ENCODE data around the gene PDE4D.

PDE4D gene

DNA sequence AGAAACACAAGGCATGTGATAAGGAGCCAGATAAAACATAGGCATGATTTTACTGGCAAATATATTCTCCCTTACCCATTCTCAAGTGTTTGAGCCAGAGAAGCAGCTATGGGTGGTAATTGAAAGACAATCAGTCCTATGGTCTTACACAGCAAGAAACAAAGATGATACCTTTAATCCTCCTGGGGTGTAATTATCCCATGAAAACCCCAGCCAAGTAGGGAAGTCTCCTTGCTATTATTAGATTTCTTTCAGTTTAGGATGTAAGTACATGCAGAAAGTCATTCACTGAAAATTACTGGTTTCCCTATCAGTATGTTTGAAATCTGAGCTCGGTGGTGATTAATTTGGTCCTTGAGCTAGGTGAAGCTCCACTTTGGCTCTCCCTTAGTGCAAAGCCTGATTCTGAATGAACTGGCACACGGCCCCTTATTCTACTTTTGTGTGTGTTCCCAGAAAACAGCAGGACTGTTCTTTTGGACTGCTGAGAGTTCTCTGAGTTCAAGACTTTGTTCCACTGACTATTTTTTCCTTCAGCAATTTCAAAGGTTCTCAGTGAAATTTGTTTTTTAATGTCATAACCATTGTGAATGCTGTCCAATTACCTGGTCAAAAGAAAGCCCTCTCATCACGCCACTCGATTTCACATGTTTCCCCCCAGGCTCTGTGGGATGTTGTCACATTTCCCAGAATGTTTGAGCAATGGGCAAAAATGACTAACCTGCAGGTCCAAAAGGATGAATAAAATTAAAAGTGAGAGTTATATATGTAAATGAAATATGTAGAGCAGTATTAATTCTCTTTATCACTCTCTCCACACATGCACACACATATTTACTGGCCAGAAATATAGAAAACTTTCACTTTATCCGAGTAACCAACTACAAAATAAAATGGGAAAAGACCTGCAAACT is 967.6 kb downstream of the PDE4D start:
- H3K4me1 ChIP-seq (ENCODE audit: insufficient read depth, low read length) = peaks cover 44% of the 10 kb centered on the region
- no peak overlapping the region for H3K9ac ChIP-seq (ENCODE audit: low read depth, low read length)
- H3K9me3 ChIP-seq (ENCODE audit: control insufficient read depth, insufficient read depth, low read length) = no peaks in the 10 kb centered on the region
- no peaks in the 10 kb centered on the region for H3K36me3 ChIP-seq (ENCODE audit: insufficient read depth, low read length)

DNA sequence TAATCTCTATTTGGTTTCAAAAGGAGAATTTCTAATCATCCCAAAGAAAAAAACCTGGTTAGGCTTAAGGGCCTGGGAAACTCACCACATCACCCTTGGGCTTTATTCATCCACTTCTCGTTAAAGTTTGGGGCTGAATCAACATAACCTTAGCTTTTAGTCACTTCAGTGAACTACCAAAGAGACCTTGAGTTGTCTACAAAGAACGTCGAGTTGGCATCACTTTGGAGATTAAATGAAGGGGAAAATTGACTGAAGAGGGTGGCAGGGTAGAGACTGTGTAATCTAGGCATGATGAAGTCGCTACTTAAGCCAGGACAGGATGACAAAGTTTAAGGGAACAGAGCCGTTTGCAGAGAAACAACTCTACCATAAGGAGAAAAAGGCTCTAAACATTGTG is 969.2 kb downstream of the PDE4D start:
- Histone ChIP-seq H3K36me3 (ENCODE audit: insufficient read depth, low read length) (no peaks in the 10 kb centered on the region), H3K9me3 (ENCODE audit: control insufficient read depth, insufficient read depth, low read length) (no peaks in the 10 kb centered on the region), H3K9ac (ENCODE audit: low read depth, low read length) (no peak overlapping the region), H3K4me1 (ENCODE audit: insufficient read depth, low read length) (peaks cover 58% of the 10 kb centered on the region)

DNA sequence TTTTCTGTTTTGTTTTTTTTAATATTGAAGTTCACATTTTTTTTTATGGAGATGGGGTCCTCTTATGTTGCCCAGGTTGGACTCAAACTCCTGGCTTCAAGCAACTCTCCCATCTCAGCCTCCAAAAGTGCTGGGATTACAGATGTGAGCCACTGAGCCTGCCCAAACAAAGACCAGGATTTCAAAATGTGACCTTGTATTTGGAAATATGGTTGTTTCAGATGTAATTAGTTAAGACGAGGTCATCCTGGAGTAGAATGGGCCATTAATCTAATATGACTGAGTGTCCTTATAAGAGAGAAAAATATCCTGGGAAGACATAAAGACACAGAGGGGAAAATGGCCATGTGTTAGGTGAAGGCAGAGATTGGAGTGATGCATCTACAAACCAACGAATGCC is 970.2 kb downstream of the PDE4D start:
- Histone ChIP-seq H3K9me3 (ENCODE audit: control insufficient read depth, insufficient read depth, low read length) (no peaks in the 10 kb centered on the region), H3K4me1 (ENCODE audit: insufficient read depth, low read length) (peaks cover 65% of the 10 kb centered on the region), H3K9ac (ENCODE audit: low read depth, low read length) (no peak overlapping the region), H3K36me3 (ENCODE audit: insufficient read depth, low read length) (no peaks in the 10 kb centered on the region)

DNA sequence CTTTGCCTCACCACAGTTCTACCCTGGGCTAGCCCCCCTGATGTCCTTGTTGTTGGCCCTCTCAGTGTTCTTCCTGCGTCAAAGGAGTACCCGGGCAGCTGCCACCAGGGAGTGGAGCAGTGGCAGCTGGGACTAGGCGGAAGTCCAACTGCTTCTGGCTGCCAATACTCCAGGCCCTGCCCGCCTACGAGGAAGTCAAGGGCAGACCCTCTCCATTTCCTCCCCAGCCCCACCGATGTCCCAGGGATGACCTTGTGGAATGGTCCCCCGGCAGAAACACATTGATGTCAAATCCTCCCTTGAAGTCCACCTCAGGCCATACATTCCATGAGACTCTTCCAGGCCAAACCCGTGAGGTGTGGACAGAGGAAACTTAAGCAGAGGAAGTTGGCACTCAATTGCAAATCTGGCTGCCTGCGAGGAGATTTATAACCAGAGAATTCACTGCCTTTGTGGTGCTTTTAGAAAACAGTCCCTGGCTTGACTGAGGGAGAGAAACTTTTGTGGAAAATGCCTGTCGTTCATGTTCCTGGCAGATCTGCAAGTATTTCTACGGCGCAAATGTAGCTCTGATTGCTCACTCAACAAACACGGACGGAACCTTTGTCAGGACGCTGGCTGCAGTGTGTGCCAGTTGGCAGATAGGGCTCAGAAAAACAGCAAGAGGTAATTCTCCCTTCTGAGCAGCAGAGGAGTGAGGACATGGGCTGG is 970.9 kb downstream of the PDE4D start:
- Histone ChIP-seq H3K36me3 (ENCODE audit: insufficient read depth, low read length) (no peaks in the 10 kb centered on the region), H3K4me1 (ENCODE audit: insufficient read depth, low read length) (peaks cover 65% of the 10 kb centered on the region), H3K9ac (ENCODE audit: low read depth, low read length) (no peak overlapping the region), H3K9me3 (ENCODE audit: control insufficient read depth, insufficient read depth, low read length) (no peaks in the 10 kb centered on the region)

DNA sequence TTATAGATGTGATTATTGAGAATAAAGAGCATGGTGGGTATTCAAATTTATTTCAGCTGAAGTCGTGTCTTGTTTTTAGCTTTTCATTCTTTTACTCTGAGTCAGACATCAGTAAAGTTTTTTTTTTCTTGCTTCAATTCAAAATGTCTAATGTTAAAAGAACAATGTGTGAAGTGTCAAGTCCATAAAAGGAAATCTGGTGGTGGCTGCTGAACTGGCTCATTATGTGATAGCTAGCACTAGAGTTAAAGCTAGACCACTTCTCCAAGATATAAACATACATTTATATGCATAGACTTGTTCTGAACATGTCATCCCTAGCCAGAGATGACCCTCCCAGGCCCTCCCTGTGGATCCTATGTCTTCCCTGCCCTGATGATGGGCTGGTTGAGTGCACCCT is 972.4 kb downstream of the PDE4D start:
- Histone ChIP-seq H3K9ac (ENCODE audit: low read depth, low read length) (no peak overlapping the region), H3K36me3 (ENCODE audit: insufficient read depth, low read length) (no peaks in the 10 kb centered on the region), H3K4me1 (ENCODE audit: insufficient read depth, low read length) (peaks cover 59% of the 10 kb centered on the region)

DNA sequence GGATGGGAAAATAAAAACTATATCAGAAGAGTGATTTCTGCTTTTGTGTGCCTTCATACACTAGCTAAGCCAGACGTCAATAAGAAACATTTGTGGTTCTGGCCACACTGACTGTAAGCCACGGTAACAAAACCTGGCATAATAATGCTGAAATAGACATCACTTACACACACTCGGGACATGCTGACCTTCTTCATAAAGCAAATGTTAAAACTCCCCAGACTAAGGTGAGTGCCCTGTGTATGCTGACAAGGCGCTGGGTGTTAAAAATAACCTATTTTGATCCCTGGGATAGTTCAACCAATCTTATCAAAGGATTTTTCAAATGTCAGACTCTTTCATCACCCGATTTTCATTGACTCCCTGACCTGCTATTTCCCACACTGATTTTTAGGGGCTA is 973.7 kb downstream of the PDE4D start:
- H3K36me3 ChIP-seq (ENCODE audit: insufficient read depth, low read length) = no peaks in the 10 kb centered on the region
- no peaks in the 10 kb centered on the region for H3K9me3 ChIP-seq (ENCODE audit: control insufficient read depth, insufficient read depth, low read length)
- H3K9ac ChIP-seq (ENCODE audit: low read depth, low read length) = no peak overlapping the region
- H3K4me1 ChIP-seq (ENCODE audit: insufficient read depth, low read length) = peaks cover 52% of the 10 kb centered on the region

More for the DNA sequence above, 972.4 kb downstream of the PDE4D start:
- no peaks in the 10 kb centered on the region for H3K9me3 ChIP-seq (ENCODE audit: control insufficient read depth, insufficient read depth, low read length)

Data from ES-I3 (cell line).